ENCODE data around the gene ZFYVE26.
A peak's percentile ranks its signal among the peaks of the same experiment; 100 is the strongest.

Gene ZFYVE26

DNA sequence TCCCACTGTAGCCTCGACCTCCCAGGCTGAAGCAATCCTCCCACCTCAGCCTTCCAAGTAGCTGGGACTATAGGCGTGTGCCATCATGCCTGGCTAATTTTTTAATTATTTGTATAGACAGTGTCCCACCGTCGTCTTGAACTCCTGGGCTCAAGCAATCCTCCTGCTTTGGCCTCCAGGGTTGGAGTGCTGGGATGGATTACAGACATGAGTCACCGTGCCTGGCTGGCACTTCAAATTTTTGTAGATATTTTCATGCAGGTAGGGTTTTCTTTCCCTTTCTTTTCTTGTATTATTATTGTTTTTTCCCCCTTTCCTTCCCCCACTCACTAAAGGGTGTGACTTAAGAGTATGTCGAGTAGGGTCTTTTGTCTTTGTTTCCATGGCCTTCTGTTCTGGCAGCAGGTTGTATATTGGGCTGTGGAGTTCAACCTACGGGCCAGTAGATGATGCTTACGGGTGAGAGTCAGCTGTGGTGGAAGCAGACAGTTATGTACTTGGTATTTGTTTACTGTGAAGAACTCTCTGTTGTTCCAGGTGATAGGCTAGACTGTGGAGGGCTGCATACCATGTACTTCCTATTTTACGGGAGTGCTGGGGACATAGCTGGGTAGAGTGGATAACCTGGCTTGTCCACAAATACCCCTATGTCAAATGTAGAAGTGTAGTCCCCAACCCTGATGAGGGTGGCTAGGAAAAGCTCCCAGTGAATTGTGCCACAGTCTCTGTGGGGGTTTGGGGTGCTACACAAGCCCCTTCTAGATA lies 33.9 kb upstream of the ZFYVE26 start:
- no peaks in the 10 kb centered on the region for H4K20me1 ChIP-seq
- no peak overlapping the region for H3K4me3 ChIP-seq
- peak overlapping the region in 4 of 11 experiments; percentile 26 to 76 (median 60); a peak in 5 of 22 replicates for H3K27ac ChIP-seq
- no peak for TF ChIP-seq Cebpa-rat (IDR thresholded peaks at IDR 0.05)
- peaks cover 0 to 21% (median 13%) of the 10 kb centered on the region in 11 experiments; a peak in 13 of 22 replicates for H3K36me3 ChIP-seq
- H3K4me1 ChIP-seq: peaks cover 24 to 38% (median 33%) of the 10 kb centered on the region in 10 experiments
- peaks cover 40 to 50% (median 49%) of the 10 kb centered on the region in 11 experiments for H3K9me3 ChIP-seq (replicated peaks in 1 of 11)
- no peaks in the 10 kb centered on the region for H3K27me3 ChIP-seq
- peak overlapping the region in 5 of 11 experiments; percentile 53 to 73 (median 61); a peak in 9 of 22 replicates for H3K4me2 ChIP-seq
- H3K9ac ChIP-seq: no peak overlapping the region

DNA sequence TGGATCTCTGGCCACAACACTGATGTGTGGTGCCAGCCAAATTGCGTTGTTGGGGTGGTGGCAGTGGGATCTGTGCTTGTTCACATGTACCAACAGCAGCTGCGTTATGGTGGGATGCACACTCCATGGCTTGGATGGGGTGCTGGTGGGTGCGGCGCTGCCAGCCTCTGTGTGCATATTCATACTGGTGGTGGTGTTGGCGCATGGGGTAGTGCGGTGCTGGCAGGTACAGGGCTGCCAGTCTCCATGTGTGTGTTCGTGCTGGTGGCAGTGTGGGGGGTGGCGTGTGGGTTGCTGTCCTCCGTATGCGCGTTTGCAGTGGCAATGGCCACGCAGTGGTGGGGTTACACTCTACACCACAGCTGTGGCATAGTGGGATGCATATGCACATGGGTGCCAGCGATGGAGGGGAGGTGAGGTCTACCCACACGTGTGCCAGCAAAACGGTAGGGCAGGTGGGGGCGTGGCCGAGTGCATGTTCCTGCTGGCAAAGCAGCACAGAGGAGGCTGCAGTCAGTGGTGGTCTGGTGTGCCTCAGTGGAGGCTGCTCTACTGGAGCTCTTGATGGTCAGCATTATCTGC lies 29.7 kb upstream of the ZFYVE26 start:
- no peaks in the 10 kb centered on the region for H3K27me3 ChIP-seq
- no peak overlapping the region for H3K4me3 ChIP-seq
- peaks cover 0 to 21% (median 13%) of the 10 kb centered on the region in 11 experiments; a peak in 13 of 22 replicates for H3K36me3 ChIP-seq
- no peaks in the 10 kb centered on the region for H4K20me1 ChIP-seq
- H3K9me3 ChIP-seq (replicated peaks in 1 of 11): peaks cover 43 to 55% (median 53%) of the 10 kb centered on the region in 11 experiments
- TF ChIP-seq Cebpa-rat (IDR thresholded peaks at IDR 0.05): no peak
- no peak overlapping the region for H3K9ac ChIP-seq
- H3K4me2 ChIP-seq: no peak overlapping the region
- H3K4me1 ChIP-seq: peaks cover under 1 to 14% (median 8%) of the 10 kb centered on the region in 10 experiments; a peak in 16 of 20 replicates
- H3K27ac ChIP-seq: no peak overlapping the region

DNA sequence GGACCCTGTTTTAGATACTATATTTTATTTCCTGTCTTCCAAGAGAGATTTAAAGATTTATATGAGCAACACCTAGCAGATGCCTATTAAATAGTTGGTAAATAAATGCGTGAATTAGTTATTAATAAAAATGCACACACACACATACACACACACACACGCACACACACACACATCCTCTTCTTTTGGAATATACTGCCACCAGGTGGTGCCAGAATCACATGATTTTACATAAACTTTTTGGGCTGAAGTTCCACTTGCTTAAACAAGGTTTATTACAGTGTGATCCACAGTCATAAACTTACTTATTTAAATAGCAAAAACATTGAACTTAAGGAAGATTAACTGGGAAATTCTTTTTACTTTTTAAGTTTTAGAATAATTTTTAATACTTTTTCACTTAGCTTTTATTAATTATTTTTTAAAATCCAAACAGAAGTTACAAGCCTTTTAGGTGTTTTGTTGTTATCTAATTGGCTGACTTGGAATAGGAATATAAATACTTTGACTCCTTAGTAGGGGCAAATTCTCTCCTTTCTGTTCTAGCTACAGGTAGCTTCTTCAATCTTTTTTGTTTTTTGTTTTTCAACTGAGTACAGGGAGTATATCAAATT lies 20.7 kb upstream of the ZFYVE26 start:
- Histone ChIP-seq H3K36me3 (peaks cover 0 to 14% (median 7%) of the 10 kb centered on the region in 11 experiments; a peak in 6 of 22 replicates), H3K9ac (no peak overlapping the region), H3K27me3 (no peaks in the 10 kb centered on the region), H3K4me3 (no peak overlapping the region), H3K9me3 (replicated peaks in 1 of 11) (no peaks in the 10 kb centered on the region), H3K4me2 (no peak overlapping the region), H3K27ac (no peak overlapping the region), H3K4me1 (no peaks in the 10 kb centered on the region), H4K20me1 (no peaks in the 10 kb centered on the region)
- no peak for TF ChIP-seq Cebpa-rat (IDR thresholded peaks at IDR 0.05)

DNA sequence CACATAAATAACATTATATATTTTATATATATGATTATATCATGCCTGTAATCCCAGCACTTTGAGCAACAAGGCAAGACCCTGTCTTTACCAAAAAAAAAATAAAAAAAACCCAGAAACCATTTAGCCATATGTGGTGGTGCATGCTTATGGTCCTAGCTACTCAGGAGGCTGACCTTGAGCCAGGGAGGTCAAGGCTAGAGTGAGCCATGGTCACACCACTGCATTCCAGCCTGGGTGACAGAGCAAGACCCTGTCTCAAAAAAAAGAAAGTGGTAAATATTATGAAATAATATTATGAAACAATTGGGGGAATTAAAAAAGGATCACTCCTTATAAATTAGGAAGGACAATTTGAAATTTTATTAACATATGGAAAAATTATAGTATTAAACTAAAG lies 19.2 kb upstream of the ZFYVE26 start:
- no peaks in the 10 kb centered on the region for H3K9me3 ChIP-seq (replicated peaks in 1 of 11)
- no peak overlapping the region for H3K4me2 ChIP-seq
- no peak overlapping the region for H3K4me3 ChIP-seq
- H4K20me1 ChIP-seq: no peaks in the 10 kb centered on the region
- H3K27me3 ChIP-seq: no peaks in the 10 kb centered on the region
- no peak for TF ChIP-seq Cebpa-rat (IDR thresholded peaks at IDR 0.05)
- peaks cover 0 to 14% (median 7%) of the 10 kb centered on the region in 11 experiments; a peak in 7 of 22 replicates for H3K36me3 ChIP-seq
- H3K9ac ChIP-seq: no peak overlapping the region
- no peak overlapping the region for H3K27ac ChIP-seq
- H3K4me1 ChIP-seq: no peaks in the 10 kb centered on the region

DNA sequence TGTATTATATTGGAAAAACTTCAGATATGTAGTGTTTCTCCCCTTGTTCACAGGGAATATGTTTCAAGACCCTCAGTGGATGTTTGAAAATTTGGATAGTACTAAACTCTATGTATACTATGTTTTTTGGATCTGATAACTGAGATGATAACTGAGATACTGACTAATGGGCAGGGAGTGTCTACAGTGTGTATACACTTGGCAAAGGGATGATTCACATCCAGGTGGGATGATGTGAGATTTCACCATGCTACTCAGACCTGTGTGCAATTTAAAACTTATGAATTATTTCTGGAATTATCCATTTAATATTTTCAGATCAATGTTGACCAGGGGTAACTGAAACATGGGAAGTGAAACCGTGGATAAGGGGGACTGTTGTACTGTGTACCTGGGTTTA lies 17.0 kb upstream of the ZFYVE26 start:
- no peak overlapping the region for H3K9ac ChIP-seq
- peaks cover 0 to 18% (median 8%) of the 10 kb centered on the region in 11 experiments; a peak in 11 of 22 replicates for H3K36me3 ChIP-seq
- H3K27me3 ChIP-seq: no peaks in the 10 kb centered on the region
- TF ChIP-seq Cebpa-rat (IDR thresholded peaks at IDR 0.05): no peak
- no peaks in the 10 kb centered on the region for H3K4me1 ChIP-seq
- H3K4me3 ChIP-seq: no peak overlapping the region
- peaks cover 0 to 6% (median 5%) of the 10 kb centered on the region in 11 experiments; a peak in 13 of 22 replicates for H3K9me3 ChIP-seq (replicated peaks in 1 of 11)
- no peak overlapping the region for H3K4me2 ChIP-seq
- no peak overlapping the region for H3K27ac ChIP-seq
- no peaks in the 10 kb centered on the region for H4K20me1 ChIP-seq

DNA sequence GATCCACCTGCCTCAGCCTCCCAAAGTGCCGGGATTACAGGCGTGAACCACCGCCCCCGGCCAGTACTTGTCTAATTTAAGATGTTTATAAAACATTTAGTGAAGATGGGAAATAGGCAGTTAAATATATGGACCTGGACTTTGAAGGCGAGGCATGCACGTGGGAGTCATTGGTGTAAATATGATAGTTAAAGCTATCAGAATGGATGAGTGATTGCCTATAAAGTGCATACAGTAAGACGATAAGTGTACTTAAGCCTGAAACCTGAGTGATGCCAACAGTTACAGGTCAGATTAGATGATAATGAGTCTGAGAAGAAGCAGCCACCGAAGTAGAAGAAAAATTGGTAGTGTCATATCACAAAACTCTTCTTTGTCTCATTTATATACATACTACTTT lies 14.7 kb upstream of the ZFYVE26 start:
- H3K4me3 ChIP-seq: no peak overlapping the region
- H3K9ac ChIP-seq: no peak overlapping the region
- H3K9me3 ChIP-seq (replicated peaks in 1 of 11): peaks cover 0 to 13% (median 10%) of the 10 kb centered on the region in 11 experiments; a peak in 14 of 22 replicates
- no peaks in the 10 kb centered on the region for H4K20me1 ChIP-seq
- H3K36me3 ChIP-seq: peaks cover 8 to 35% (median 27%) of the 10 kb centered on the region in 11 experiments; a peak in 18 of 22 replicates
- H3K27ac ChIP-seq: no peak overlapping the region
- no peaks in the 10 kb centered on the region for H3K27me3 ChIP-seq
- TF ChIP-seq Cebpa-rat (IDR thresholded peaks at IDR 0.05): no peak
- no peak overlapping the region for H3K4me2 ChIP-seq
- no peaks in the 10 kb centered on the region for H3K4me1 ChIP-seq

DNA sequence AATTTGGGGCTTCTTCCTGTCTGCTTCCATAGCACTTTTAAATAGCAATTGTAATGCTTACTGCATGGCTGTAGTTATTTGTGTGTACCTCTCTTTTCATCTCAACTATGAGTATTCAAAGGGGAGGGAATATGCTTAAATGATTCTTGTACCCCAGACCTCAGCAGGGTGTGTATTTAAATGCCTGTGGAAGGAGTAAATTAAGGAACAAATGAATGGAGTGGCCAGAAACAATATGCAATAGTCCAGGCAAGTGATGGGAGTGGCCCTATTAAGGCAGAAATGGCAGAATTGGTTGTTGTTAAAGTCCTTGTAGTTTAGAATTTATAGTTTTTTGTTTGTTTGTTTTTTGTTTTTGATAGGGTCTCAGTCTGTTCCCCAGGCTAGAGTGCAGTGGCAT lies 4.7 kb upstream of the ZFYVE26 start:
- Histone ChIP-seq H3K36me3 (peaks cover under 1 to 19% (median 12%) of the 10 kb centered on the region in 11 experiments; a peak in 14 of 22 replicates), H3K4me3 (peak overlapping the region in 3 of 10 experiments; percentile 74 to 94 (median 78); a peak in 3 of 20 replicates), H3K9ac (peak overlapping the region in 5 of 11 experiments; percentile 80 to 87 (median 84); a peak in 4 of 22 replicates), H3K9me3 (replicated peaks in 1 of 11) (no peaks in the 10 kb centered on the region; a peak in 1 of 22 replicates), H3K4me2 (peak overlapping the region; percentile 79 to 92 (median 87)), H4K20me1 (no peaks in the 10 kb centered on the region), H3K4me1 (peaks cover 21 to 41% (median 27%) of the 10 kb centered on the region in 10 experiments), H3K27ac (peak overlapping the region in 8 of 11 experiments; percentile 2 to 84 (median 74); a peak in 8 of 22 replicates), H3K27me3 (no peaks in the 10 kb centered on the region)
- TF ChIP-seq Cebpa-rat (IDR thresholded peaks at IDR 0.05): no peak

DNA sequence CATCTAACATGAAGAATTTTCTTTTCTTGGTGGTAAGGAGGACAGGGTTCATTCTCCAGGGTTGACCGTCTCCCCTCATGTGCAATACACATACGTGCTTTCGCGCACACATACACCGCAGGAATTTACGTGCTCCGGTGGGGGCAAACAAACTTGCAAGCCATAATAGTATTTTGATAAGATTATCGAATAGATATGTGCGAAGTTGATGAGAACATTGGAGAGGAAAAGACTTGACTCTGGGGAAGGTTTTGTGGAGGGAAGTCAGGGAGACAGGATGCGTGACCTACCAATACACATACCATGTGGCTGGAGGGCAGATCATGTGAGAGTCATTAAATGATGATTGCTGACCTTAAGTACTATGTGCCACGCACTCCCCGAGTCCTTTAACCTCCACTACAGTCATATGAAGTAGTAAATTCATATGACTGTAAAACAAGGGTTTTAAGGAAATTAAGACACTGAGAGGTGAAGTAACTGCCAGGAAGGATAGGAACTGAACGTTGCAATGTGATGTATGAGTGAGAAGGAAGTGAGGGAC lies 4.1 kb upstream of the ZFYVE26 start:
- Histone ChIP-seq H3K36me3 (peaks cover 0 to 13% (median 6%) of the 10 kb centered on the region in 11 experiments; a peak in 12 of 22 replicates), H3K27me3 (no peaks in the 10 kb centered on the region), H3K9ac (peak overlapping the region; percentile 71 to 88 (median 84)), H4K20me1 (no peaks in the 10 kb centered on the region), H3K4me2 (peak overlapping the region; percentile 79 to 92 (median 87)), H3K4me3 (peak overlapping the region; percentile 74 to 94 (median 85)), H3K4me1 (peaks cover 26 to 44% (median 32%) of the 10 kb centered on the region in 10 experiments), H3K27ac (peak overlapping the region; percentile 38 to 84 (median 77); a peak in 19 of 22 replicates), H3K9me3 (replicated peaks in 1 of 11) (no peaks in the 10 kb centered on the region; a peak in 1 of 22 replicates)
- TF ChIP-seq Cebpa-rat (IDR thresholded peaks at IDR 0.05): no peak

Measured in BLaER1 treated with 17β-estradiol and CSF1 and Interleukin-3, amounts not matched to agents 10 nM and 100 nM (cell line).